Keratinocyte (primary cell): Measurements from ENCODE around the gene GALNT2. TPM values are rescaled to one million over a fixed set of nuclear protein-coding genes. Genes with fewer than 3 reads are reported as not detected.

ENCODE experiments used
- DNase-seq: peaks from one replicate; pipeline ENCODE4 v3.0.0-alpha.2; 2011; ENCODE audit warnings: low read depth, missing footprints, low spot score
- FAIRE-seq: peaks from 2 replicates; lab custom pipeline; 2011; peaks lifted over from hg19 to GRCh38; lab: Jason Lieb, UNC
- H2AFZ ChIP-seq: 2 replicates; pipeline ENCODE4 v1.6.0; 2012; ENCODE audit warnings: low read length, control low read depth, inconsistent platforms; ENCODE audit not compliant: control insufficient read depth
- H3K27ac ChIP-seq: 2 replicates; pipeline ENCODE4 v1.5.1; 2011; ENCODE audit warnings: low read length; ENCODE audit not compliant: control insufficient read depth, insufficient read depth
- H3K27me3 ChIP-seq: 3 replicates; pipeline ENCODE4 v1.6.0; 2011; ENCODE audit warnings: low read length; ENCODE audit not compliant: control insufficient read depth, insufficient read depth; ENCODE audit errors: extremely low read depth
- H3K36me3 ChIP-seq, 2 experiments: 2 replicates in 1 of 2; 3 replicates in 1 of 2; pipeline ENCODE4 v1.5.1; 2011; ENCODE audit warnings: low read length in 2 of 2, mild to moderate bottlenecking in 1 of 2; ENCODE audit not compliant: control insufficient read depth in 2 of 2, insufficient read depth in 2 of 2; ENCODE audit errors: extremely low read depth in 1 of 2
- H3K4me1 ChIP-seq: 3 replicates; pipeline ENCODE4 v1.5.1; 2011; ENCODE audit warnings: low read length; ENCODE audit not compliant: control insufficient read depth, insufficient read depth; ENCODE audit errors: extremely low read depth
- H3K4me2 ChIP-seq: 3 replicates; pipeline ENCODE4 v1.6.0; 2011; ENCODE audit warnings: low read depth, low read length; ENCODE audit not compliant: control insufficient read depth, insufficient read depth; ENCODE audit errors: extremely low read depth
- H3K4me3 ChIP-seq, 3 experiments: fragments of 200-600 bp in 1 of 3; sonication (generic) in 1 of 3; 2 replicates in 2 of 3; 3 replicates in 1 of 3; pipeline ENCODE4 v1.5.1; 2011 to 2016; ENCODE audit warnings: low read length in 3 of 3, mild to moderate bottlenecking in 3 of 3, control low read depth in 2 of 3, inconsistent platforms in 1 of 3, low read depth in 1 of 3, mixed read lengths in 1 of 3, mixed run types in 1 of 3, moderate library complexity in 1 of 3; ENCODE audit not compliant: control insufficient read depth in 2 of 3, insufficient read depth in 2 of 3; ENCODE audit errors: extremely low read depth in 1 of 3
- H3K79me2 ChIP-seq: 2 replicates; pipeline ENCODE4 v1.6.0; 2012; ENCODE audit warnings: low read length; ENCODE audit not compliant: control insufficient read depth, insufficient read depth
- H3K9ac ChIP-seq: 3 replicates; pipeline ENCODE4 v1.6.0; 2011; ENCODE audit warnings: low read length; ENCODE audit not compliant: control insufficient read depth, insufficient read depth; ENCODE audit errors: extremely low read depth
- H3K9me1 ChIP-seq: 3 replicates; pipeline ENCODE4 v1.6.0; 2011; ENCODE audit warnings: low read length; ENCODE audit not compliant: control insufficient read depth, insufficient read depth; ENCODE audit errors: extremely low read depth
- H3K9me3 ChIP-seq: 2 replicates; pipeline ENCODE4 v1.5.1; 2012; ENCODE audit warnings: low read depth, low read length; ENCODE audit not compliant: control insufficient read depth
- H4K20me1 ChIP-seq: 3 replicates; pipeline ENCODE4 v1.6.0; 2011; ENCODE audit warnings: low read length; ENCODE audit not compliant: control insufficient read depth, insufficient read depth; ENCODE audit errors: extremely low read depth
- CTCF ChIP-seq, 3 experiments: IDR thresholded peaks in 1 of 3; conservative IDR thresholded peaks in 1 of 3; optimal IDR thresholded peaks in 1 of 3; 2 replicates in 2 of 3; 3 replicates in 1 of 3; pipeline versions ENCODE3 to v1.5.1; 2011; ENCODE audit warnings: low read length in 3 of 3, mild to moderate bottlenecking in 3 of 3, moderate library complexity in 2 of 3, control low read depth in 1 of 3, inconsistent platforms in 1 of 3; ENCODE audit not compliant: insufficient read depth in 2 of 3; ENCODE audit errors: extremely low read depth in 1 of 3
- EZH2 ChIP-seq: IDR thresholded peaks from one replicate; pipeline ENCODE4 v1.6.1; 2012; ENCODE audit warnings: inconsistent platforms, mild to moderate bottlenecking, low read length, moderate library complexity
- dilution Hi-C: fragments of 300-500 bp; cut with MboI; formaldehyde crosslinking; loops from one replicate; pipeline ENCODE4 v1.7.0; 2020; ENCODE audit warnings: low sequenced_read_pairs; ENCODE audit not compliant: extremely low pct_ligation_motif_present
- polyA plus RNA-seq, 5 experiments: library from polyadenylated mRNA; depleted of rRNA in 3 of 5; stranded (reverse) in 3 of 5; stranded (forward) in 1 of 5; unstranded in 1 of 5; fragments of >200 nt; gene quantifications; 1 replicate in 1 of 5; 2 replicates in 3 of 5; 3 replicates in 1 of 5; pipeline versions ENCODE4 v1.2.1 to v1.2.3, GENCODE V29; 2011 to 2012; ENCODE audit warnings: missing spikeins in 2 of 5, low read depth in 1 of 5, low replicate concordance in 1 of 5

GALNT2 gene
- polyA plus RNA-seq, 1 donor (not counting 4 experiments of a cell fraction or from before 2014, with no cell fraction given) = 61.7 TPM

GRCh38 chr1:230208619-230209261, 141.7 kb downstream of the GALNT2 start:
- FAIRE-seq = no peak
- Histone ChIP-seq H3K9ac (no peak overlapping the region), H3K27me3 (no peaks in the 10 kb centered on the region), H3K27ac (no peak overlapping the region), H2AFZ (no peak overlapping the region), H3K9me1 (peaks cover 2% of the 10 kb centered on the region), H3K4me3 (no peak overlapping the region), H3K9me3 (no peaks in the 10 kb centered on the region), H3K4me1 (no peaks in the 10 kb centered on the region), H3K79me2 (peaks cover 42% of the 10 kb centered on the region), H3K4me2 (no peak overlapping the region), H3K36me3 (peaks cover 2 to 4% of the 10 kb centered on the region in 2 experiments), H4K20me1 (peaks cover 6% of the 10 kb centered on the region)
- TF ChIP-seq CTCF (optimal IDR thresholded peaks at IDR 0.05 in 1 of 3, IDR thresholded peaks at IDR 0.05 in 1 of 3, conservative IDR thresholded peaks at IDR 0.05 in 1 of 3; ENCODE audit: extremely low read depth in 1 of 3, insufficient read depth in 2 of 3, low read length in 3 of 3) (no peak), EZH2 (no peak)
- dilution Hi-C loops = no loop called here
- no peak for DNase-seq

- Histone ChIP-seq H3K9me3 (no peaks in the 10 kb centered on the region), H3K4me2 (no peak overlapping the region), H3K36me3 (peaks cover 2 to 4% of the 10 kb centered on the region in 2 experiments), H3K27ac (no peak overlapping the region), H3K4me1 (no peaks in the 10 kb centered on the region), H3K4me3 (no peak overlapping the region), H3K79me2 (peaks cover 53% of the 10 kb centered on the region), H2AFZ (no peak overlapping the region), H3K9me1 (peaks cover 2% of the 10 kb centered on the region), H3K27me3 (no peaks in the 10 kb centered on the region), H3K9ac (no peak overlapping the region), H4K20me1 (peaks cover 6% of the 10 kb centered on the region)
- TF ChIP-seq CTCF (optimal IDR thresholded peaks at IDR 0.05 in 1 of 3, IDR thresholded peaks at IDR 0.05 in 1 of 3, conservative IDR thresholded peaks at IDR 0.05 in 1 of 3; ENCODE audit: extremely low read depth in 1 of 3, insufficient read depth in 2 of 3, low read length in 3 of 3) = no peak
- TF ChIP-seq EZH2 = no peak
- dilution Hi-C loops = no loop called here
- DNase-seq = no peak
- no peak for FAIRE-seq
Observed at GRCh38 chr1:230210326-230210980, 143.4 kb downstream of the GALNT2 start.
